ELF-1 (cell line): ENCODE measurements around the gene DENND11.

Experiments
- DNase-seq: peaks from one replicate; pipeline ENCODE4 v3.0.0-alpha.2; 2016; ENCODE audit warnings: low read depth, low spot score

Gene DENND11

DNA sequence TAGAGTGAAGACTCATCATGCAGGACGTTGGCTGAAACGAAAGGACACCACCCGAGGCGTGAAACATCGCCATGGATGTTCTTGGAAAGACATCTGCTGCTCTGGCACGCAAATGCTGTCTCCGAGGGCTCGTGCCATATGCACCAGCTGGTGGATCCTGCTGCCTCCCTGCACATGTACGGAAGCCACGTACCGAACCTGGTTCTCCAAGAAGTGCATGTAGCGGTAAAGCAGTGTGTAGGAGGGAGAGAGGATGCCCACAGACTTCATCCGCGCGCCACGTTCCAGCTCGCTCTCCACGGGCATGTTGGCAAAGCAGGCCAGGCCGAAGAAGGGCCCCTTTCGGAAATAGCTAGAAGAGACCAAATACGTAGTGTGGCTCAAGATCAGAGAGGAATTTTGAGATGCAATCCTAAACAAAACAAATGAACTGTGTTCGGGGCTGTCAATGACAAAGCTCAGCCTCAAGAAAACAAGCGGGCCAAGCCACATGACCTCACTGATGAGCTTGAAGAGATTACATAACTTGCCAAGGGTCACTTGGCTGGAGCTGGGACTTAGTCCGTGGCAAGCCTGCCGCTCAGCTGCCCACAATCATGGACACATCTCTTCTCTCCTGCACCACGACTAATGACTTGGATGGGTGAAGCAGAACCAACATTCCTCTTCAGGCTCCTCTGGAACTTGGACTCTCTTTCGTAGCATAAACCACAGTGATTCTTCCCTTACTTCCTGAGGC, 16.5 kb downstream of the DENND11 start:
- DNase-seq, result no peak

- DNase-seq, result no peak
Measured at GRCh38 chr7:141679014-141679413, 23.0 kb downstream of the DENND11 start.

- DNase-seq, result no peak
Measured at GRCh38 chr7:141676618-141677017, 25.3 kb downstream of the DENND11 start.

GRCh38 chr7:141675436-141676215, 26.3 kb downstream of the DENND11 start:
- DNase-seq, result no peak

DNA sequence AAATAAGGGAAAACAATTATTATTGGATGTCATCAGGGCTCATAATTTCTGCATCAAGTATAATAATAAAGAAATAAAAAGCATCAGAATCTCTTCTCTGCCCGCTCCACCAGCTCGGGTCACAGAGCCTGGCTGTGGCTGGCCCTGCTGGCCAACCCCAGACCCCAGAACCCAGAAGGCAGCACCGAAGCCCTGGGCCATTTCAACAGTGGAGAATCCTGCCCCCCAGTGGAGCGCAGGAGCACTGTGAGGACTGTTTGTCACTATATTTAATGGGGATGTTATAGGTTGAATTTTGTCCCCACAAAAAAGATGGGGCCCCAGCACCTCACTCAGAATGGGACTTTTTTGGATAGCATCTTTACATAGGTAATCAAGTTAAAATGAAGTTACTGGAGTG, 27.3 kb downstream of the DENND11 start:
- peak; percentile 37 for DNase-seq

- peak; percentile 27 for DNase-seq
Measured at GRCh38 chr7:141674171-141674671, 27.7 kb downstream of the DENND11 start.

- no peak for DNase-seq
Measured at GRCh38 chr7:141673346-141673745, 28.6 kb downstream of the DENND11 start.

- no peak for DNase-seq
Measured at GRCh38 chr7:141671705-141672496, 30.1 kb downstream of the DENND11 start.

DNA sequence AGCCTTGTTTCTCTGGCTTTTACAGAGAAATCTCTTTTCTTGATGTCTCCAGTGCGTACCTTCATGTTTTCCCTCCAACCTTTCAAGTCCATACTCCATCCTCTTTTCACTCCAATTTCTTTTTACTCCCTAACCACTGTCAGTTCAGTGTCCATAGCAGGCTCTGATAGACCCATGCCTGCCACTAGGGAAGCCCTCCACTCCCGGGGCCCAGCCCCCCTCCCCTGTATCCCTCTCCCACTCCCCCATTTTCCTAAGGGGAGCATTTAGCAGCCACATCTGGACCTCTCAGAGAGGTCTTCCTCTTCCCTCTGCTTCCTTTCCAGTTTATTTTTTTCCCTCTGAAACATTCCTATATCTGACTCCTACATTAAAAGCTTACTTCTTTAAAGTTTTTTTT, 33.1 kb downstream of the DENND11 start:
- DNase-seq, result no peak

- no peak for DNase-seq
Measured at GRCh38 chr7:141666071-141666470, 35.9 kb downstream of the DENND11 start.

GRCh38 chr7:141665208-141666035, 36.5 kb downstream of the DENND11 start:
- DNase-seq, result no peak

- no peak for DNase-seq
Measured at GRCh38 chr7:141664450-141664849, 37.5 kb downstream of the DENND11 start.

- DNase-seq, result no peak
Measured at GRCh38 chr7:141663081-141663849, 38.7 kb downstream of the DENND11 start.

DNA sequence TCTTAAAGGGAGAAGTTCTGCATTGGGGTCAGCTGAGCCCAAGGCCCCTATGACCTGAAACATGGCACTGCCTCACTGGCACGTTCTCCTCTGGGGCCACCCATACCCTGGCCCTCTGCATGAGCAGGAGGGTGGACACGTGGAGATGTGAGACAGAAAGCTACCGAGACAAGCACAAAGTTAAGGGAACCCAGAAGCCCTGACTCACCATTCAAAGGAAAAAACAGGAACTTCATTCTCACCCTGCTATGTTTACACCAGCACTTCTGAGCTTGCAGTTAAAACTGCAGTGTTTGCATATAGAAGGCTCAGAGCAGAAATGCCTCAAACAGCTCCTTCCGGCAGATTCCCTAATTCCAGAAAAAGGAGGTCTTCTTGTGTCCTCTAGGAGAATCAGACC, 41.7 kb downstream of the DENND11 start:
- no peak for DNase-seq

DNA sequence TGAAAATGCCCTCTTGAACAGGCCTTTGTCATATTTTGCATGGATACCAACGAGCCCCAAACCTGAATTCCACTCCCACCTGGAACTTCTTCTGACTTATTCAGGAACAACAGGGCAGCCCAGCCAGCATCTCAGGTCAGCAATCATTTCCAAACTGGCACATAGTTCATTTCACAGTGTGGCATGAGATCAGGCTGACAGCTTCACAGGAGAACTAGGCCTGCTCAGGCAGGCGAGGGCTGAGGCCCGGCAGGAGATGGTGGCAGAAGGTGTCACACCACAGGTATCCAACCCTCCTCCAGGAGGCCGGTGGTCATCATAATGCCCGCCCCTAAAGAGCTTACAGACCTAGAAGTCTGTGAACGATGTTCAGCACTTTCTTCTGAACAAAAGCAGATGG, 42.5 kb downstream of the DENND11 start:
- DNase-seq, result no peak

DNA sequence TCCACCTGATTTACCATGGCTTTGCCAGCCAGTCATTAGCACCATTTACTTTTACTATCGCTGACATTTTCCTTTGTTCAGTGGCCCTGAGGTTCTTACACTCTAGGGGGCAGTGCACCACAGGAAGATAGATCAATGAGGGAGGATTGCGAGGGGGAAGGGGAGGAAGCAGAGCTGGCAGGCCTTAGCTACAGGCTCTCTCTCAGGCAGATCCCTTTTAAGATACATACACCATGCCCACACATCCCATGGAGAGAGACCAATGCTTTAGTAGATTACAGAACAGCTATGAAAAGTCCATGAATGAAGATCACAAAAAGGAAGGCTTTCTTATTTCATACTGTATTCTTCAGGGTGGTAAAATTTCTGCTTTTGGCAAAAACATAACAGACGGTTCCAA, 47.4 kb downstream of the DENND11 start:
- DNase-seq, result peak; percentile 72

GRCh38 chr7:141652691-141653090, 49.3 kb downstream of the DENND11 start:
- DNase-seq, result no peak
